GM21717 (cell line): Measurements from ENCODE around the gene CETP.
"Not testable (repeated sequence)": the region's sequence is repeated elsewhere in the genome, so short reads cannot be mapped to it uniquely, and the experiment has no call there.

Experiments
- ATAC-seq: cut with Tn5 transposase; IDR thresholded peaks from one replicate; pipeline ENCODE4 v1.9.1; 2021; ENCODE audit warnings: mild to moderate bottlenecking, moderate library complexity; ENCODE audit not compliant: unreplicated experiment

CETP gene

DNA sequence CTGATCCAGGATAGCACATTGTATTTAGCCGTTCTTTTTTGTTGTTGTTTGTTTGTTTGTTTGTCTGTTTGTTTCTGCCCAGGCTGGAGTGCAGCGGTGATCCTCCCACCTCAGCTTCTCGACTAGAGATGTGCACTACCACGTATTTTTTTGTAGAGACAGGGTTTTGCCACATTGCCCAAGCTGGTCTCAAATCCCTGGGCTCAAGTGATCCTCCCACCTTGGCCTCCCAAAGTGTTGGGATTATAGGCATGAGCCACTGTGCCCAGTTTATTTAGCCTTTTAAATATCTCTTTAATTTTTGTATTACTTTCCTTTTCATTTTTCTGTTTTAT is 18.4 kb downstream of the CETP start:
- ATAC-seq, result no peak

DNA sequence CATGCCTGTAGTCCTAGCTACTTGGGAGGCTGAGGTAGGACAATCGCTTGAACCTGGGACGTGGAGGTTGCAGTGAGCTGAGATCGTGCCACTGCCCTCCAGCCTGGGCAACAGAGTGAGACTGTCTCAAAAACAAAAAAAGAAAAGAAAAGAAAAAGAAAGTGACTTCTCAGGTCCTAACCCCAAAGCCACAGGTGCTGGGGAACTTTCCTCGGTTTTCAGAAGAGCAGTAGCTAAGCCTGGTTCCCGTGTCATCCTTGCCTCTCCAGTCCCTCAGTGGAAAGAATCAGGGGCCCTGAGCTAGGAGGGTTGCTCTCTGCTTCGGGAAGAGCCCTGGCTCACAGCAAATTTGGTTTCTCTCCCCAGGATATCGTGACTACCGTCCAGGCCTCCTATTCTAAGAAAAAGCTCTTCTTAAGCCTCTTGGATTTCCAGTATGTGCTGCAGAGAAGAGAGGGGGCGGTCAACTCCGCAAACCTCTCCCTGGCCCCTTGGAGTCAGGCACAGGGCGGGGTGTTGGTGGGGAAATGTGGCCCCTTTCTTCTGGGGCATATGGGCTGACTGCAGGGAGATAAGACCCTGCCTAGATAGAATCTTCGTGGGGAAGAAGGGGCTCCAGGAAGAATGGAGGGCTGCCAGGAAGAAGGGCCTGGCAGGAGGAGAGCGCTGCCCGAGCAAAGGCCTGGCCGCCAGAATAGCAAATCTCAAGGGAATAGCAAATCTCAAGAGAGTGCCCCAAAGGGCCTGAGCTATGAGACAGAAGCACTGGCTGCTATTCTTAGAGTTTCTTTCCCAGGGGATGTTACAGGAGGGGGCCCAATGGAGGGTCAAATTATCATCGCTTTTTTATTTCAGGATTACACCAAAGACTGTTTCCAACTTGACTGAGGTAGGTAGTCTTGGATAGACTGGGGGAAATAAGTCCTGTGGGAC is 19.3 kb downstream of the CETP start:
- no peak for ATAC-seq

DNA sequence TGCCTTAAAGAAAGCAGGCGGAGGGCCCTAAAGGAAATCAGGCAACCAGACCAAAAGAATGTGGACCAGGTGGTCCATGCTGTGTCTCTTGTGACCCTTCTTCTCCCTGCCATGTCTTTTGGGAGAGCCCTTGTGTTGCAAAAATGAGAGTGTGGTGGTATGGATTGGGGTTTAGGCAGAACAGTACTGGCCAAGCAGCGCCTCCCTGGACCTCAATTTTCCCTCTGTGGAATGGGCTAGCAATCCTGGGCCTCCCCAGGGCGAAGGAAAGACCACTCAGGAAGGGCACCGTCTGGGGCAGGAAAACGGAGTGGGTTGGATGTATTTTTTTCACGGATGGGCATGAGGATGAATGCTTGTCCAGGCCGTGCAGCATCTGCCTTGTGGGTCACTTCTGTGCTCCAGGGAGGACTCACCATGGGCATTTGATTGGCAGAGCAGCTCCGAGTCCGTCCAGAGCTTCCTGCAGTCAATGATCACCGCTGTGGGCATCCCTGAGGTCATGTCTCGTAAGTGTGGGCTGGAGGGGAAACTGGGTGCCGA is 20.1 kb downstream of the CETP start:
- ATAC-seq, result no peak

DNA sequence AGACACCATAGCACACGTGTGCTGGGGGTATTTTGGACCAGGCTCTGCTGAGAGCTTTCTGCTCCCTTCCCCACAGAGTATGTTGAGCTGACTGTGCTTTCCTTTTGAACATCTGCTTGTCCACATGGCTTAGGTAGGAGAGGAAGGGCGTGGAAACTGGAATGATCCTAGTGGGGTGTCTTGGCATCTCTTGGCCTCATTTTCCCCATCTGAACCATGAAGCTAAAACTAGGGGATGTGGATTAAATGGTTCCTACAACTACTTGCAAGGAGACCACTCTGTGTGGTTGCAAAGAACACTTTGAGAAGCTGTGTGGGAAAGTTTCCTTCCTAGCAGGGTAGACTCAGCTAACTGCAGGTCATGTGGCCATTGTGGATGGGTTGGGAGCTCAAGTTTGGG is 20.9 kb downstream of the CETP start:
- ATAC-seq, result no peak

DNA sequence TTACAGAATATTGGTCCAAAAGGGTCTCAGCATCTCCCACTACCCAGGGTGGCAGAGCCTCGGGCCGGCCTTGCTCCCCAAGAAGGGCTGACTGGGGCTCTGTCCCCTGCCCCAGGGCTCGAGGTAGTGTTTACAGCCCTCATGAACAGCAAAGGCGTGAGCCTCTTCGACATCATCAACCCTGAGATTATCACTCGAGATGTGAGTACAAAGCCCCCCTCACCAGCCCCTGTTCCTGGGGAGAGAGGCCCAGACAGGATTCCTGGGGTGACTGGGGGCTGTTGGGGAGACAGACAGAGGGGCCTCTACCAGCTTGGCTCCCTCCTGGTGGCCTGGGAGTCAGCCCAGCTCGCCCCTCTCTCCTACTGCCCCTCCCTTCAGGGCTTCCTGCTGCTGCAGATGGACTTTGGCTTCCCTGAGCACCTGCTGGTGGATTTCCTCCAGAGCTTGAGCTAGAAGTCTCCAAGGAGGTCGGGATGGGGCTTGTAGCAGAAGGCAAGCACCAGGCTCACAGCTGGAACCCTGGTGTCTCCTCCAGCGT is 21.5 kb downstream of the CETP start:
- no peak for ATAC-seq

DNA sequence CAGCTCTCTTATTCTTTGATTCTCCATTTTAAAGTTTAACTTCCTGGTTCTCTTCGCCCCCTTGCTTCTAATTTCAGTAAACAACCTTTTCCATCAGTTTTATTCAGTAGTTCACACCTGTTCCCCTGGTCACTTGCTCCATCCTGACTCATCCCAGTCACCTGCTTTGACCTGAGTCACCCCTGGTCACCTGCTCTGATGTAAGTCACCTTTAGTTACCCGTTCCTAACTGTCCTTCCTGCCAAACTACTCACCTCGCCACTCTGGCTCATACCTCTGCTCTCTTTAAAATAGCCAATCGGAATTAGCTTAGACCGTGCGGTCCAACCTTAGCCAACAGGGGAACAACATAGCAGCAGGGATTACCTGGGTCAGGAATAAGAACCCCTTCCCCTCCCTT is 22.9 kb downstream of the CETP start:
- no peak for ATAC-seq

DNA sequence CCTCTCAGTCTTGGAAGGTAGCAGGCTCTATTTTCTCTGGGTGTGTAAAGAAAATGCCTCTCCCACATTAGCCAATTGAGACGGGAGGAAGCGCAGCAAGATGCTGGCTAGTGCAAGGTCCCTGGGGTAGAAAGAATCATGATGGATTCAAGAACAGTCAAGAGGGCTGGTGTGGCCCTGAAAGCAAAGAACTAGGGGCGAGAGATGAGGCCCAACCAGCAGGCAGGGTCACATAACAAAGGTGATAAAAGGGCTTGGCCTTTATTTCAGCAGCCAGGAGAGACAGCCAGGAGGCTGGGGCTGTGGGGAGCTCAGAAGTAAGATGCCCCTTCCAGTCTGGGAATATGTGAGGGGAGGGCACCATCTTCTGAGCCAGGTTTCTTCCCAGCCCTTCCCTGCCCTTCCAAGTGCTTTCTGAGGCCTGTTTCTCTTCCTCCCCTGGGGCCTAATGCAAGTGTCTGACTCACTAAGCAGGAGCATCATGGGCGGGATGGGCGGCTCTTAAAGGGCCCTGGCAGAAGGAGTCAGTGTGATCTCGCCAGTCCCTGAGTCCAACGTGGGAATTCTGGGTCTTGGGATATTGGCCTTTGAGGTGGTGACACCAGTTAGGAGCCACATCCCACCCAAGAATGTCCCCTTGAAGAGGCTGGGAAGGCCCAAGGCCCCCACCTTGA is 23.7 kb downstream of the CETP start:
- ATAC-seq, result no peak

DNA sequence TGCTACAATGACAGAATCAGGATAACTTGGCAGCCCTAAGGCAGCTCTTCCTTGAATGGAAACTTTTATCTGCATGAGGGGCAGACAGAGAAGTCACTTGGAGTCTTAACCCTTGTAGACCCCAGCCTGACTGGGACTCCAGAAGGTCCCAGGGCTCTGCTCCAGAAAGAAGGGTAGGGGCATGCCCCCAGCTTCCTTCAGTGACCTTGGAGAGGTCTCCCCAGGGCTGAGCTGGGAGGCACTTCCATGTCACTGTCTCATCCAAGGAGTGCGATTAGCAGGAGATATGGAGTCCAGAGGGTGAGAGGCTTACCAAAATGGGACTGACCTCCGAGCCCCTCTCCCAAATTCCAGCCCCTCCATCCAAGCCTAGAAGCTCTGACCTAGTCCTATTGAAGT is 24.2 kb downstream of the CETP start:
- ATAC-seq, result no peak

DNA sequence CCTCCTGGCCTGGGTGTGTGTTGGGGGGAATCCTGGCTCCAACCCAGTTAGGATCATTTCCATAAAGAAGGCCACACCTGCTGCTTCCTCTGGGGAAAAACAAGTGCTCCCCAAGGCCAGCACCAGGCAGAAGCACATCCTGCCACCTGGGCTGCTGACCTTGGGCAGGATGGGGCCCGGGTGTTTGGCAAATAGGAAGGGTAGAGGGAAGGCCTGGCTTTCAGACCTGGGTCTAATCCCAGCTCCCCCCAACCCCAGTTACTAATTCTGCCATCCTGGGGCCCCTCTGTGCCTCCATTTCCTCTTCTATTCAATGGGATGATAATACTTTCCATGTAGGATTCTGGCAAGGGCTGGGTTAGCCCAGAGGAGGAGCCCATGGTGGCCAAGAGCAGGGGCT is 24.6 kb downstream of the CETP start:
- ATAC-seq, result no peak

DNA sequence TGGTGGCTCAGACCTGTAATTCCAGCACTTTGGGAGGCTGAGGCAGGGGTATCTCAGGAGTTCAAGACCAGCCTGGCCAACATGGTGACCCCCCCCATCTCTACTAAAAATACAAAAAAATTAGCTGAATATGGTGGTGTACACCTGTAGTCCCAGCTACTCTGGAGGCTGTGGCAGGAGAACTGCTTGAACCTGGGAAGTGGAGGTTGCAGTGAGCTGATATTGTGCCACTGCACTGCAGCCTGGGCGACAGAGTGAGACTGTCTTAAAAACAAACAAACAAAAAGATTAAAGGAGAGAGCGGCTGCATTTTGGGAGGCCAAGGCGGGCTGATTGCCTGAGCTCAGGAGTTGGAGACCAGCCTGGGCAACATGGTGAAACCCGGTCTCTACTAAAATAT is 25.2 kb downstream of the CETP start:
- ATAC-seq, result not testable (repeated sequence)

DNA sequence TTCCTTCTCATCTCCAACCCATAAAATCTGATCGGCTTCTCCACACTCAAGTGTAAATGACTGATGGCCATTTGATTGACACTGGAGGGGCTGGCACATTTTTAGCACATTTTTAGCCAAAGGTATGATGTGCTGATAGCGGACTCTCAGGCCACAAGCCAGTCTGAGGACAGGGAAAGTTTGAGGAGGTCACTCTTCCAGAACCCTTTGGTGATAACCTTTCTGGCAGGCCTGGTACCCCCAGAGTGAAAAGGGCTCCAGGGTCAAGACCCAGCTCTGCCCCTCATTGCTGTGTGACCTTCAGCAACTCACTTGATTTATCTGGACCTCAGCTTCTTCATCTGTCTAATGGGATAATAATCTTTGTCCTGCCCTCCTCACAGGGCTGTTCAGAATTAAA is 25.9 kb downstream of the CETP start:
- no peak for ATAC-seq

DNA sequence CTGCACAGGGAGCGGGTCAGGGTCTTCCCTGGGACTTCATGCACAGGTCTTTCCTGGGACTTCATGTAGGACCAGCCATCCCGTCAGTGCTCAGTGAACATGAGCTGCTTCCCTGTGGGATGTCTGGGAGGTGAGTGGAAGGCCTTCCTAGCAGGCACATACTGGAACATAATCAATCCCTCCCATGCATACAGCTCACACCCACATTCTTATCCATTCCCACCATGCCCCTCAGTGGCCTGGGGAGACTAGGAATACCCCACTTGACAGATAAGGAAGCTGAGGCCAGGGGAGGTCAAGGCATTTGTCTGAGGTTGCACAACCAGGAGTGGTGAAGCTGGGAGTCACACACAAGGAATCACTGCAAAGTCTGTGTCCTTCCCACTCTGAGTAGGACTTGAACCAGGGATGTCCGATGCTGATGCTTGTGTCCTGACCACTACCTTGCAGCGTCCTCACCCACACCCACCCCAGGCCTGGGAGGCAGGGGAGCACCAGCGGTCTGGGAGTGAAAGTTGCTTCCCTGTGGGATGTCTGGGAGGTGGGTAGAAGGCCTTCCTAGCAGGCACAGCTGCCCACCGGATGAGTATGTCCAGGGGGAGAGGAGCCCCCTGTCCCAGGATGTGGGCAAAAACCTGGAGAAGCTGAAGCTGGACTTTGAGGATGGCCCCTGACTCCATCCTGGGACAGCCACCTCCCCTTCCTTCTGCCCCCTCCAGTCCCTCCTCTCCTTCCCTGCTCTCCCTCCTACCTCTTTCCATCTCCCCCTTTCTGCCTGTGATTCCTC is 26.6 kb downstream of the CETP start:
- ATAC-seq, result no peak

DNA sequence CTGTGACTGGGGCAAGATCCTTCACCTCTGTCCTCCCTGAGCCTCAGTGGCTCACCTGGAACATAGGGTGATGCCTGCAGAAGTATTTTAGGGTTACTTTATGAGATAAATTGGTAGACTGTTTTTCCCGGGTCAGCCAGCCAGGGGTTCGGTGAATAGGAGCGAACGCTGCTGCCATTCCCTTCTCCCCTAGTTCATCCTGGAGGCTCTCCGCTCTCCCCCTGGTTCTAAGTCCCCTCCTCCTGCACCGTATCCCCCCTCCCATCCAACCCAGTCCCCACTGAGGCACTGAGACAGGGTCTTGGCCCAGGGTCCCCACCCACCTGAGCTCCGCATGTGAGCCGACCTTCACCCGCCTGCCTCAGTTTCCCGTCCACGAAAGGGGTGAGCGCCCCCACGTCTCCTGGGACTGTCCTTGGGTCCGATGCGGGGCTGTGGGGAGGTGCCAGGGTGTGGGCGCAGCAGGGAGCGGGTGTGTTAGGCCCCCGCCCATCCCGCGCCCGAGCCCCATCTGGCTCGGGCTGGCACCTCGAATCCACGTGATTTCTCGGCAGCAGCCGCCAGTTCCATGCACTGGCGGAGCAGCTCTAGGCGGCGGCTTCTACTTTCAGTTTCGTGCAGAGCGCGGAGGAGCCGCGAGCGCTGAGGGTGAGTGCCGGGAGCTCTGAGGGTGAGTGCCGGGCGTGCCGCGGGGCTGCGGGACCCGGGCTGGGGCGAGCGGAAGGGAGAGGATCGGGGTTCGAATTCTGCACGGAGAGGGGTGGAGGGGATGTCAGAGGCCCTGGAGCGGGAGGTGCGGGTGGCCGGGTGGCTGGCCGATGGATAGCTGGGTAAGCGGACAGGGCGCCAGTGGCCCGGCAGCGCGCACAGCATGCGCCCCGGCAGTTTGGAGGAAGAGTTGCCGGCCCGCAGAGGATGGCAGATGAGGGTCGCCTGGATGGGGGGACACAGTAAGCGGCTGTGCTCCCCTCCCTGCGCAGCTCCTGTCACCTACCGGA is 27.5 kb downstream of the CETP start, which contains the start of gene NLRC5:
Gene NLRC5, plus strand, starts transcription at position 610 of the 998 bp plus-strand sequence. CDS start 31,156 bp downstream, outside the sequence.
- ATAC-seq, result peak; percentile 76

DNA sequence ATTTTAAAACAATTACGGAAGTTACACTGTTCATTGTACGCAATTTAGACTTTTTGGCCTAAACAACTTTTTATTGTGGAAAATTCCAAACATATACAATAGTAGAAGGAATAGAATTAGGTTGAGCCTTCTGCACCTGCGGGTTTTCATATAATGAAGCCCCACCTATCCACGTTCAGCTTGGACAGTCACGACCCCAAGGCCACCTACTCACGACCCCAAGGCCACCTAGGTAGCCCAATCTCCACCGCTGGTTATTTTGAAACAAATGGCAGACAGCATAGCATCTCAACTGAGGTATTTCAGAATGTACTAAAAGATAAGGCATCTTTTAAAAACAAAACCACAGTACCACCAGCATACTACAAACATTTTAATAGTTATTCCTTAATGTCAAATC is 28.2 kb downstream of the CETP start:
- no peak for ATAC-seq

DNA sequence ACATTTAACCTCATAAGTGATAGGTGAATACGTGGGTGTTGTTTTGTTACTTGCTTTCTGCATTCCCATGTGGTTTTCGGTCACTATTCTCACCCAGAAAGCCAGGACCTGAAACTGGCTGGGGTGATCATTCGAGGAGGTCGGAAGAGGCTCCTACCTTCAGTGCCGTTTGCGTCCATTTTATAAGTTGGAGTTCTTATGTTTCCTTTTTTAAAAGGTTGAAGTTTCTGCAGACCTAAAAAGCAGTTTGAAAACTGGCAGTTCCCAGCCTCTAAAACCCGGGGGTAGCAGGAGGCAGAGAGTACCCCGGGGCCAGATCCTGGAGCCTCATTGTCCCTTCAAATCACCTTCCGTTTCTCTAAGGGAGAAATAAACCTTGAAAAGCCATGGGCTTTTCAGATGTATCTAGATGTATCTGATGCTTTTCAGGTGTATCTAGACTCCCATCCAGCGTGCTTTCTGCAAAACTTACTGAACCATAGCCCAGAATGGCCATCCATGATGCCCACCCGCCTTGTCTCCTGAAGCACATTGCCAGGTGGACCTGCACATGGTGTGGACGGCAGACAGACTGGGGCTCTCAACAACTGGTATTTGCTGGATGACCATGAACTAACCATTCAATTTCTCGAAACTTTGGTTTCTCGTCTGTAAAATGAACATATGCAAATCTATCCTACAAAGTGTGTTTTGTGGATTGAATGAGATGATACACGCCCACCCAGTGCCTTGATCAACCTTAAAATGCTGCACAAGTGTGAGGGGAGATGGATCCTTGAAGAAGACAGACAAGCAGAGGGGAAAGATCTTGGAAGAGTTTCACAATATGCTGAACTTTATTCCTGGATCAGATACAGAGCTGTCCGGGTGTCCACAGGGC is 28.9 kb downstream of the CETP start:
- ATAC-seq, result no peak

DNA sequence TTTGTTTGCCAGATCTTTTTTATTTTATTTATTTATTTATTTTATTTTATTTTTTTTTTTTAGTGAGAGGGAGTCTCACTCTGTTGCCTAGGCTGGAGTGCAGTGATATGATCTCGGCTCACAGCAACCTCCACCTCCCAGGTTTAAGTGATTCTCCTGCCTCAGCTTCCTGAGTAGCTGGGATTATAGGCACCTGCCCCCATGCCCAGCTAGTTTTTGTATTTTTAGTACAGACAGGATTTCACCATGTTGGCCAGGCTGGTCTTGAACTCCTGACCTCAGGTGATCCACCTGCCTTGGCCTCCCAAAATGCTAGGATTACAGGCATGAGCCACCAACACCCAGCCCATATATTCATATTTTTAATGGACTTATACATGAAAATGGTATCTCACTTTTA is 30.7 kb downstream of the CETP start:
- ATAC-seq, result not testable (repeated sequence)

DNA sequence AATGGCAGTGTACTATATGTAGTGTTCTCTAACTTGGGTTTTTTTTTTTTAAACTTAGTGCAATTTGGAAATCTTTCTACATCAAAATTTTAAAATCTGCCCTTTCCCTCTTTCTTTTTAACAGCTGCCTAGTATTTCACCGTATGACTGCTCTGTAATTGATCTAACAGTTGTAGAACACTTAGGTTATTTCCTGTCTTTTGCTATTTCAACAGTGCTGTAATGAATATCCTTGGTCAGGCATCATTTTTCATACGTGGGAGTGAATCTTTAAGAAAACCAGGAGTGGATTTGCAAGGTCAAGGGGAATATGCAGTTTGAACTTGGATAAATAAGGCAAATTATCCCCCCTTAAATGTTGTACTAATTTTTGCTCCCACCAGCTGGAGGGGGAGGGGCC is 31.5 kb downstream of the CETP start:
- ATAC-seq, result no peak

DNA sequence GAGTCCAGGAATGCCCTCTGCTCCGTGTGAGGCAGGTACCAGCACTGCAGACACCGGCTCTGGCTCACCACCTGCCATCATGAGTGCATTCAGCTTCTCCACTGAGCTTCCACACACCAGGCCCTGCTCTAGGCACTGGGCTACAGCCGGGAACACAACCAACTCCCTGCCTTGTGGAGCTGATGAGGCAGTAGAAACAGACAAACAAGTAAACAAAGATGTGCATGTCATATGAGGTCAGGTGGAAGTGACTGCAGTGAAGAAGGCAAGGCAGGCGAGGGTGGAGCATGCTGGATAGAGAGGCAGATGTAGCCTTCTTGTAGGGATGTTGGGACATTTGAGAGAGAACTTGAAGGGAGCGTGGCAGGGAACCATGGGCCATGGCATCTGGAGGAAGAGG is 32.6 kb downstream of the CETP start:
- ATAC-seq, result no peak
